Right atrium auricular region (tissue), 2 donors: ENCODE data around the gene HEATR1. TPM values are rescaled to one million over a fixed set of nuclear protein-coding genes. Genes with fewer than 3 reads are reported as not detected.
"Not testable (repeated sequence)": the region's sequence is repeated elsewhere in the genome, so short reads cannot be mapped to it uniquely, and the experiment has no call there.

ENCODE experiments used
- DNase-seq: peaks from one replicate; pipeline ENCODE4 v3.0.0-alpha.2; 2019; ENCODE audit warnings: low spot score
- H3K27ac ChIP-seq, 2 donors: fragments of 200-600 bp; sonication (generic); 1 replicate in 1 of 2; 2 replicates in 1 of 2; pipeline ENCODE4 v1.5.1; 2016 to 2019
- H3K27me3 ChIP-seq, 2 donors: fragments of 200-600 bp; sonication (generic); one replicate each; pipeline versions ENCODE4 v1.5.1 to v1.6.0; 2017 to 2019
- H3K36me3 ChIP-seq: fragments of 200-600 bp; sonication (generic); one replicate; pipeline ENCODE4 v1.5.1; 2016
- H3K4me1 ChIP-seq, 2 donors: fragments of 200-600 bp; sonication (generic); one replicate each; pipeline versions ENCODE4 v1.5.1 to v1.6.0; 2017 to 2019
- H3K4me3 ChIP-seq, 2 donors: fragments of 200-600 bp; sonication (generic); 1 replicate in 1 of 2; 2 replicates in 1 of 2; pipeline ENCODE4 v1.5.1; 2017 to 2019; ENCODE audit warnings: mild to moderate bottlenecking in 1 of 2, moderate library complexity in 1 of 2
- H3K9me3 ChIP-seq, 2 donors: fragments of 200-600 bp; sonication (generic); one replicate each; pipeline ENCODE4 v1.5.1; 2019
- total RNA-seq, 2 donors: library from RNA; depleted of rRNA; stranded (reverse); fragments of >200 nt; gene quantifications; one replicate each; pipeline ENCODE4 v1.1.0, GENCODE V29; 2016
- TF ChIP-seq, protein P1 (sequence below), 2 donors: fragments of 200-600 bp; sonication (generic); IDR thresholded peaks; one replicate each; pipeline ENCODE4 v1.5.1; 2019; ENCODE audit warnings: antibody characterized with exemption in 2 of 2

HEATR1 gene
- total RNA-seq, 2 donors from 2014 or later, result 7.1 to 8.6 TPM

GRCh38 chr1:236604905-236605806, 840 bp upstream of the HEATR1 start:
- no peaks in the 10 kb centered on the region for H3K27me3 ChIP-seq
- TF ChIP-seq, protein P1, sequence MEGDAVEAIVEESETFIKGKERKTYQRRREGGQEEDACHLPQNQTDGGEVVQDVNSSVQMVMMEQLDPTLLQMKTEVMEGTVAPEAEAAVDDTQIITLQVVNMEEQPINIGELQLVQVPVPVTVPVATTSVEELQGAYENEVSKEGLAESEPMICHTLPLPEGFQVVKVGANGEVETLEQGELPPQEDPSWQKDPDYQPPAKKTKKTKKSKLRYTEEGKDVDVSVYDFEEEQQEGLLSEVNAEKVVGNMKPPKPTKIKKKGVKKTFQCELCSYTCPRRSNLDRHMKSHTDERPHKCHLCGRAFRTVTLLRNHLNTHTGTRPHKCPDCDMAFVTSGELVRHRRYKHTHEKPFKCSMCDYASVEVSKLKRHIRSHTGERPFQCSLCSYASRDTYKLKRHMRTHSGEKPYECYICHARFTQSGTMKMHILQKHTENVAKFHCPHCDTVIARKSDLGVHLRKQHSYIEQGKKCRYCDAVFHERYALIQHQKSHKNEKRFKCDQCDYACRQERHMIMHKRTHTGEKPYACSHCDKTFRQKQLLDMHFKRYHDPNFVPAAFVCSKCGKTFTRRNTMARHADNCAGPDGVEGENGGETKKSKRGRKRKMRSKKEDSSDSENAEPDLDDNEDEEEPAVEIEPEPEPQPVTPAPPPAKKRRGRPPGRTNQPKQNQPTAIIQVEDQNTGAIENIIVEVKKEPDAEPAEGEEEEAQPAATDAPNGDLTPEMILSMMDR (IDR thresholded peaks at IDR 0.05), result no peak
- peaks cover 0 to 11% of the 10 kb centered on the region in 2 donors for H3K4me1 ChIP-seq
- DNase-seq, result no peak
- H3K9me3 ChIP-seq, result no peaks in the 10 kb centered on the region
- H3K4me3 ChIP-seq, result peak overlapping the region; percentile 69 to 88
- peaks cover 4% of the 10 kb centered on the region for H3K36me3 ChIP-seq
- H3K27ac ChIP-seq, result peak overlapping the region; percentile 90 to 91

DNA sequence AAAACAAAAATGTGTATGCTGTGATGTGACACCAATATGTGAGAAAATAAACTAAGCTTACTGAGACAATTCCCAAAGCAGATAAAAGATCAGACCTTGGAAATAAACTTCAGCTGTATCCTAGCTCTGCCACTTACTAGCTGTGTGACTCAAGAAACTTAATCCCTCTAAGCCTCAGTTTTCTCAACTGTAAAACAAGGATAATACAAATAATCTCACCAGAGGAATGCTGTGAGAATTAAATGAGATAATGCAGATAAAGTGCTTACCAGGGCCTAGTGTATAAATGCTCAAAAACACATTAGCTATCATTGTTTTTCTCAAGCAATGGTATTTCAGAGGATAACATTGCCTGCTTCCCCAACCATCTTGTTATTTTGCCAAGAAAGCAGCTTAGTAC, 2.1 kb downstream of the HEATR1 start:
- Histone ChIP-seq H3K27ac (no peak overlapping the region), H3K27me3 (no peaks in the 10 kb centered on the region), H3K4me3 (no peak overlapping the region), H3K9me3 (no peaks in the 10 kb centered on the region), H3K4me1 (peaks cover 0 to 11% of the 10 kb centered on the region in 2 donors), H3K36me3 (peaks cover 17% of the 10 kb centered on the region)
- DNase-seq, result no peak
- TF ChIP-seq, protein P1 (IDR thresholded peaks at IDR 0.05), result no peak

DNA sequence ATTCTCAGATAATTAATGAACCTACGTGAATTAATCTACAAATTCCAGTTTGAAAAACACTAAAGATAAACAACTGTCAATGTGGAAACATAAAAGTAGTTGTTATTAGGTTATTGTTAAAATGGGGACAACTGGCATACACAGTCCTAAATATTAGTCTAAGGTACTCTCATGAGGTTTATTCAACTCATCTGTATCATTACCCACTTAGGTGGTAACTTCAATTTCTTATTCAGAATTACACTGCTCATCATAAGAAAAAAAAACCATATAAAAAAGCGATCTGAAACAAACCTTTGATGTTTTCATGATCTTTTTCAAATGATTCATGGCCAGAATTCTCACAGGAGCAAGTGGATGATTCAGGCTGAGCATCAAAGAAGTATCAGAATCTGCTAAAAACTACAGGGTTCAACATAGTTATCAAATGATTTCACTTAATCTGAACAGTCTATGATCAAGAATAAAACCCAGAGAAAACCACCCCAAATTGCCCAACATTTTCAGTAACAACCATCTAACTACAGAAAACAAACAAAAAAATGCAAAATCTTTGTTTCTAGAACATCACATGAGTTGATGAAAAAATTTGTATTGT, 13.7 kb downstream of the HEATR1 start:
- TF ChIP-seq, protein P1 (IDR thresholded peaks at IDR 0.05), result no peak
- no peaks in the 10 kb centered on the region for H3K4me1 ChIP-seq
- H3K4me3 ChIP-seq, result no peak overlapping the region
- H3K27ac ChIP-seq, result no peak overlapping the region
- no peaks in the 10 kb centered on the region for H3K9me3 ChIP-seq
- H3K27me3 ChIP-seq, result no peaks in the 10 kb centered on the region
- H3K36me3 ChIP-seq, result peaks cover 42% of the 10 kb centered on the region
- no peak for DNase-seq

GRCh38 chr1:236589531-236589930, 14.8 kb downstream of the HEATR1 start:
- no peaks in the 10 kb centered on the region for H3K9me3 ChIP-seq
- TF ChIP-seq, protein P1 (IDR thresholded peaks at IDR 0.05), result no peak

GRCh38 chr1:236581528-236581927, 22.8 kb downstream of the HEATR1 start:
- Histone ChIP-seq H3K9me3 (no peaks in the 10 kb centered on the region), H3K27ac (no peak overlapping the region), H3K4me1 (no peaks in the 10 kb centered on the region), H3K27me3 (no peaks in the 10 kb centered on the region), H3K36me3 (peaks cover 48% of the 10 kb centered on the region), H3K4me3 (no peak overlapping the region)
- TF ChIP-seq, protein P1 (IDR thresholded peaks at IDR 0.05), result no peak
- DNase-seq, result no peak

More at GRCh38 chr1:236589531-236589930, 14.8 kb downstream of the HEATR1 start:
- H3K4me1 ChIP-seq, result no peaks in the 10 kb centered on the region
- DNase-seq, result no peak
- H3K27me3 ChIP-seq, result no peaks in the 10 kb centered on the region
- H3K27ac ChIP-seq, result no peak overlapping the region
- H3K4me3 ChIP-seq, result no peak overlapping the region
- H3K36me3 ChIP-seq, result peaks cover 42% of the 10 kb centered on the region

DNA sequence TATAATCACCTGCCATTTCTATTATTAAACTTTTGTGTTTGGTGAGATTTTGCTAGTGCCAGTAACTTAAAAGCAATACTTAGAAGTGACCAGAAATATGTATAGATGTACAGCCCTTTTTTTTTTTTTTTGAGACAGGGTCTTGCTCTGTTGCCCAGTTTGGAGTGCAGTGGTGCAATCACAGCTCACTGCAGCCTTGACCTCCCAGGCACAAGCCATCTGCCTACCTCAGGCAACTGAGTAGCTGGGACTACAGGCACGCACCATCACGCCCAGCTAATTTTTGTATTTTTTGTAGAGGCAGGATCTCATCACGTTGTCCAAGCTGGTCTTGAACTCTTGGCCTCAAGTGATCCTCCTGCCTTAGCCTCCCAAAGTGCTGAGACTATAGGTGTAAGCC, 23.9 kb downstream of the HEATR1 start:
- H3K27ac ChIP-seq, H3K9me3 ChIP-seq, H3K4me1 ChIP-seq, H3K27me3 ChIP-seq, DNase-seq, H3K4me3 ChIP-seq: not testable (repeated sequence)
- H3K36me3 ChIP-seq, result peaks cover 51% of the 10 kb centered on the region
